Subcutaneous abdominal adipose tissue (tissue), 5 donors: ENCODE results near the gene ELMO3.
A peak's percentile ranks its signal among the peaks of the same experiment; 100 is the strongest.

Experiments used
- H3K27ac ChIP-seq: one replicate; pipeline ENCODE4 v1.7.0; 2013; ENCODE audit warnings: low read depth, mild to moderate bottlenecking, inconsistent platforms, low read length, moderate library complexity
- H3K27me3 ChIP-seq, 5 donors: one replicate each; pipeline ENCODE4 v1.7.0; 2013; ENCODE audit warnings: low read length in 5 of 5, inconsistent platforms in 1 of 5; ENCODE audit not compliant: control insufficient read depth in 5 of 5, insufficient read depth in 4 of 5
- H3K36me3 ChIP-seq, 5 donors: one replicate each; pipeline ENCODE4 v1.7.0; 2013; ENCODE audit warnings: low read length in 5 of 5; ENCODE audit not compliant: control insufficient read depth in 5 of 5, insufficient read depth in 5 of 5
- H3K4me1 ChIP-seq, 5 donors: one replicate each; pipeline ENCODE4 v1.7.0; 2013; ENCODE audit warnings: low read length in 5 of 5, mild to moderate bottlenecking in 3 of 5, moderate library complexity in 1 of 5; ENCODE audit not compliant: control insufficient read depth in 5 of 5, insufficient read depth in 5 of 5
- H3K4me3 ChIP-seq, 5 donors: one replicate each; pipeline ENCODE4 v1.7.0; 2013; ENCODE audit warnings: low read length in 5 of 5, low read depth in 1 of 5
- H3K9ac ChIP-seq, 5 donors: one replicate each; pipeline ENCODE4 v1.7.0; 2013; ENCODE audit warnings: low read length in 5 of 5, mild to moderate bottlenecking in 4 of 5, moderate library complexity in 3 of 5
- H3K9me3 ChIP-seq, 5 donors: one replicate each; pipeline ENCODE4 v1.7.0; 2013; ENCODE audit warnings: low read length in 5 of 5; ENCODE audit not compliant: control insufficient read depth in 5 of 5
- donor health status: healthy.
- donor health status: healthy.
- donor health status: healthy.
- donor health status: healthy.
- donor health status: healthy.

The ELMO3 gene

DNA sequence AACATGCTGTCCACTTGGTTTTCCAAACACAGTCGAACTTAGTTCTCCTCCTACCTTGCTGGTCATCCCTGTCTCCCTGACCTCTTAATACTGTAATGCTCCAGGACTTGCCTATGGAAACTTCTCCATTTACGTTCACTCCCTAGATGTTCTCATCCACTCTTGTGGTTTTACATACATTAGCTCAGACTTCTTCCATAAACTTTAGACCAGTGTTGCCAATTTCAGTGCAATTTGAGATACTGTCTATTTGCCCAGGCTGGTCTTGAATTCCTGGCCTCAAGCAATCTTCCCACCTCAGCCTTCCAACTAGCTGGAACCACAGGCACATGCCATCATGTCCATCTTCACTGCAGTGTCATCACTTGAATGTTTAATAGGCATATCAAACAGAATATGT lies 16.6 kb upstream of the ELMO3 start:
- Histone ChIP-seq H3K36me3 (peaks cover 0 to 3% (median 0%) of the 10 kb centered on the region in 5 donors), H3K27ac (no peak overlapping the region), H3K4me1 (peaks cover 3 to 52% (median 42%) of the 10 kb centered on the region in 5 donors), H3K9ac (no peak overlapping the region), H3K4me3 (no peak overlapping the region), H3K9me3 (no peaks in the 10 kb centered on the region), H3K27me3 (no peaks in the 10 kb centered on the region)

DNA sequence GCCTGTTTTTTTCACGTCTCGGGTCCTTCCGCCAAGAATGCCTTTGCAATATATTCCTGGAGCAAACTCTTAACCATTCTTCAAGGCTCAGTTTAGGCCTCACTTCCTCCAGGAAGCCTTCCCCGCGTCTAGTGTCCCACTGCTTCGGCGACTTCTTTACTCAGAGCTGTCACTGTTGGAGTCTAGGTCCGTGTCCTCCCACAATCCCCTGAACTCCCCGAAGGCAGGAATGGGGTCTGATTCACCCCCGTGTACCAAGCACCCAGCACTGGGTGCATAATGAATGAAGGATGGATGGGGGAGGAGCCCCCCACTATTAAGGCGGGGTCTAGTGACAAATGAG lies 15.7 kb upstream of the ELMO3 start:
- peak overlapping the region in 4 of 5 donors; percentile 64 to 80 (median 78) for H3K4me3 ChIP-seq
- H3K9me3 ChIP-seq, result no peaks in the 10 kb centered on the region
- H3K27me3 ChIP-seq, result no peaks in the 10 kb centered on the region
- H3K27ac ChIP-seq, result peak overlapping the region; percentile 11
- H3K36me3 ChIP-seq, result peaks cover 0 to 3% (median 0%) of the 10 kb centered on the region in 5 donors
- H3K9ac ChIP-seq, result no peak overlapping the region
- H3K4me1 ChIP-seq, result peaks cover 3 to 46% (median 36%) of the 10 kb centered on the region in 5 donors

DNA sequence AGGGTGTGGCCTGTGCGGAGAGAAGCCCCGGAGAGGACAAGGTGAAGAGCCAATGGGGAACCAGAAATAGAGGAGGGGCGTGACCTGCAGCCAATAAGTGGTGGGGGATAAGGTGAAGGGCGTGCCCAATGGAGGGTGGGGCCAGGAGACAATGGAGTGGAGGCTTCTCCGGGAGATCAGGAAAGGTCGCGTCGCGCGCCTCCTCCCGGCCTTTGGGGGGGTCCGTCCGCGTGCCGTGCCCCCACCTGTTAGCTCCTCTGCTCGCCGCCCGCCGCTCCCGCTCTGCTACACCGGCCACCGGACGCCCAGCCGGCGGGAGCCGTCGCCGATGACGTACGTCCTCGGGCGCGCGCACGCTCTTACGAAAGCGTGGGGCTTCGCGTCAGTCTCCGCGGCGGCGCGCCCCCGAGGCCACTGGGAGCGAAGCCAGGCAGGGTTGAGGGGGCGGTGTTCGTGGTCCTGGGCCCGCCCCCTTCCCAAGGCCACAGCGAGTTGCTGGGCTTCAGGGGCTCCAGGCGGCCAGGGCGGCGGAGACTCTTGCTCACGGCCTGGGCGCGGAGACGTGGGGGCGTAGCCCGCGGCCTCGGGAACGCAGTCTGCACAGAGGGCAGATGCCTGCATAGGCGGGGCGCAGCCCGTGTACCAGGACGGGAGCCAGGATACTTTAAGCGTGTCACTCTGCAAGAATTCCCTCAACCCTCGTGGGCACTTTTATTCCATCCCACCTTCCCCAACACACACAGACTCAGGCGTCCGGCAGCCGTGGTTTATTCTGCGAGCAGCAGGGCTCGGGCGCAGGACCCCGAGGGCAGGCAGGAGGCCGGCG lies 15.1 kb upstream of the ELMO3 start, which contains the start of gene MATCAP1:
MATCAP1 (minus strand) TSS at position 337 of the 826 bp plus-strand sequence. CDS start 3,353 bp downstream, outside the sequence.
- peak within 1 kb of the TSS in 4 of 5 donors; percentile 77 to 91 (median 90) for H3K9ac ChIP-seq
- peak within 1 kb of the TSS; percentile 89 for H3K27ac ChIP-seq

DNA sequence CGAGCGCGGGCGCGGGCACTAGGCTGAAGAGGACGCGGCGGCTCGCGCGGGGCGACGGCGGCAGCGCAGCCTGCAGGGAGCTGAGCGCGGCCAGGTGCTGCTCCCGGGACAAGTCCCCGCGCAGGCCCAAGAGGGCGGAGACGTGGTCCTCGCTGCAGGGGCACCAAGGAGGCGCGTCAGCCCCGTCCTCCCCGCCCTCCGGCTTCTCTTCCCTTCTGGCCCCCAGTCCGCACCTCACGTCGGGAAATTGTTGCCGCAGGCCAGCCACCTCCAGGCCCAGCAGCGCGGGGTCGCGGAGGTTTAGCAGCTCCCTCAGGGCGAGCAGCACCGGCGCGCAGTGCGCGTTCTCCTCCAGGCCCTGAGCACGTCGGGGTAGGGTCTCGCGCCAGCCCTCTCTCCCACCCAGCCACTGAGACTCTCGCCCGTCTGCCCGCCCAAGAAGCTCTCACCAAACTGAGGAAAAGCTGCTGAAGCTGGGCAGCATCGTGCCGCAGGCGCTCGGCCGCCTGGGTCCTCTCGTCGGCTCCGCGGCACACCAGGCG lies 14.4 kb upstream of the ELMO3 start:
- Histone ChIP-seq H3K4me1 (peaks cover 3 to 43% (median 35%) of the 10 kb centered on the region in 5 donors), H3K27ac (peak overlapping the region; percentile 89), H3K36me3 (peaks cover 0 to 3% (median 0%) of the 10 kb centered on the region in 5 donors), H3K4me3 (peak overlapping the region in 4 of 5 donors; percentile 77 to 84 (median 80)), H3K9ac (peak overlapping the region in 3 of 5 donors; percentile 68 to 91 (median 77)), H3K27me3 (no peaks in the 10 kb centered on the region), H3K9me3 (no peaks in the 10 kb centered on the region)

More for the DNA sequence above, 15.1 kb upstream of the ELMO3 start, which contains the start of gene MATCAP1:
- peak within 1 kb of the TSS; percentile 64 to 84 (median 80) for H3K4me3 ChIP-seq
- H3K4me1 ChIP-seq, result peaks cover 3 to 42% (median 33%) of the 10 kb centered on the region in 5 donors
- H3K9me3 ChIP-seq, result no peaks in the 10 kb centered on the region
- H3K27me3 ChIP-seq, result no peaks in the 10 kb centered on the region
- peaks cover 0 to 3% (median 0%) of the 10 kb centered on the region in 5 donors for H3K36me3 ChIP-seq

DNA sequence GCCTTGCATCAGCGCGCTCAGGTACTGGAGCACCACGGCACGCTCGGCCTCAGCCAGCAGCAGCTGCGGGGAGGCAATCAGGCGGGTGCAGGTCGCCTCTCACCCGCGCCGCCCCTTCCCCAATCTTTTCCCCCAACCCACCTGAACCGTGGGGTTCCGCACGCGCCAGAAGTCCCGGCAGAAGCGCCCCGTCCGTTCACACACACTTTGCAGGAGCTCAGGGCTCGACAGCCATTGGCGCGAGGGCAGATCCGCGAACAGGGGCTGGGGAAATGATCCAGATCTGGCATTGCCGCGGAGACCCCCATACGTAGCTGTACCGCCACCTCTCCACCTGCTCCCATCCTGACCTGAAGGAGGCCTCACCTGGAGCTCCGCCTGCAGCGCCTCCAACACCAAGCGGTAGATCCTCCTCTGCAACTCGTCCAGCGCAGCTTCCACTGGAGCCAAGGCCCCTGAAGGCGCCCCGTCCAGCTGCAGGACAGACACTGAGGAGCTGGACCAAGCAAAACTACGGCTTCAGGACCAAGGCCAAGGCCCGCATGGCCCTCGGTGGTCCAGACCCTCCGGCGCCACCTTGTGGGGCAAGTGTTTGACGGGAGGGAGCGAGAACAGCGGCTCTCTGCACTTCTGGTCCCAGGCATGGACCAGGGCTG lies 13.8 kb upstream of the ELMO3 start:
- Histone ChIP-seq H3K9me3 (no peaks in the 10 kb centered on the region), H3K27me3 (no peaks in the 10 kb centered on the region), H3K36me3 (peaks cover 0 to 3% (median 0%) of the 10 kb centered on the region in 5 donors), H3K9ac (peak overlapping the region in 1 of 5 donors; percentile 37), H3K27ac (no peak overlapping the region), H3K4me1 (peaks cover 3 to 45% (median 35%) of the 10 kb centered on the region in 5 donors), H3K4me3 (peak overlapping the region in 4 of 5 donors; percentile 6 to 84 (median 80))

DNA sequence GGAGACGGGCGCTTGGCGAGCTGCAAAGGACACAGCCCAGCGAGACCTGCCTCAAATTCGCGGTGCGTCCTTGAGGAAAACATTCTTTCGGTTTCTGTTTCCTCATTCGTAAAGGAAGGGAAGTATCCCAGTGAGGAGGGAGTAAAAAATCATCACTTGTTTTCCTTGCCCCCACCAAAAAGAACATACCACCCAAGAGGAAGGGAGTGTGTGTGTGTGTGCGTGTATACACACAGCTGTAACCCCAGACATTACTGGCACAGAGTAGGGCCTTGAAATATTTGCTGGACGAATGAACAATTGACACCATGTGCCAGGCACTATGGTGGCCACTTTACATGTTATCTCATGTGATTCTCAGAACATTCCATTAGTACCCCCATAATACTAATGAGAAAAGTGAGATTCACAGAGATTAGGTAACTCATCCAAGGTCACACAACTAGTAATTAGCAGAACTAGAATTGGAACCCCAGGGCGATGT lies 13.2 kb upstream of the ELMO3 start:
- no peak overlapping the region for H3K27ac ChIP-seq
- peaks cover 4 to 50% (median 35%) of the 10 kb centered on the region in 5 donors for H3K4me1 ChIP-seq
- H3K27me3 ChIP-seq, result no peaks in the 10 kb centered on the region
- peaks cover 0 to 3% (median 0%) of the 10 kb centered on the region in 5 donors for H3K36me3 ChIP-seq
- H3K4me3 ChIP-seq, result peak overlapping the region in 3 of 5 donors; percentile 0 to 80 (median 80)
- no peaks in the 10 kb centered on the region for H3K9me3 ChIP-seq
- peak overlapping the region in 1 of 5 donors; percentile 37 for H3K9ac ChIP-seq

DNA sequence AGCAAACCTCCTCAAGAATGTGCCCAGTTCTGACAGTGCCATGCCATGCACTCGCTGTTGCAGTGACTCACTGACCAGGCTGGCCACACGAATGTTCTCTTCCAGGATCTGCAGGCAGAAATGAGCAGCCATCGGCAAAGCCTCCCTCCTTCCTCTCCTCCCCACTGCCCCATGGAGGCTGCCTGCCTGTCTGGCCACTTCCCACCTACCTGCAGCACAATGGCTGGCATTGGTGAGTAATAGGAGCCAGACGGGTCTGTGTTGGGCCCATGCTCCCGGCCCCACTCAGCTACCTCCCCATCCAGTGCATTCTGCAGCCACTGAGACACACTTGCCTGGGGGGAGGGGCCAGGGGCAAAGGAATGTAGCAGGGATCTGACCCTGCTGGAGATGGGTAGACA lies 12.4 kb upstream of the ELMO3 start:
- no peaks in the 10 kb centered on the region for H3K9me3 ChIP-seq
- no peak overlapping the region for H3K4me3 ChIP-seq
- H3K4me1 ChIP-seq, result peaks cover 3 to 52% (median 30%) of the 10 kb centered on the region in 5 donors
- H3K27me3 ChIP-seq, result no peaks in the 10 kb centered on the region
- H3K36me3 ChIP-seq, result peaks cover 0 to 3% (median 0%) of the 10 kb centered on the region in 5 donors
- H3K27ac ChIP-seq, result no peak overlapping the region
- H3K9ac ChIP-seq, result no peak overlapping the region

DNA sequence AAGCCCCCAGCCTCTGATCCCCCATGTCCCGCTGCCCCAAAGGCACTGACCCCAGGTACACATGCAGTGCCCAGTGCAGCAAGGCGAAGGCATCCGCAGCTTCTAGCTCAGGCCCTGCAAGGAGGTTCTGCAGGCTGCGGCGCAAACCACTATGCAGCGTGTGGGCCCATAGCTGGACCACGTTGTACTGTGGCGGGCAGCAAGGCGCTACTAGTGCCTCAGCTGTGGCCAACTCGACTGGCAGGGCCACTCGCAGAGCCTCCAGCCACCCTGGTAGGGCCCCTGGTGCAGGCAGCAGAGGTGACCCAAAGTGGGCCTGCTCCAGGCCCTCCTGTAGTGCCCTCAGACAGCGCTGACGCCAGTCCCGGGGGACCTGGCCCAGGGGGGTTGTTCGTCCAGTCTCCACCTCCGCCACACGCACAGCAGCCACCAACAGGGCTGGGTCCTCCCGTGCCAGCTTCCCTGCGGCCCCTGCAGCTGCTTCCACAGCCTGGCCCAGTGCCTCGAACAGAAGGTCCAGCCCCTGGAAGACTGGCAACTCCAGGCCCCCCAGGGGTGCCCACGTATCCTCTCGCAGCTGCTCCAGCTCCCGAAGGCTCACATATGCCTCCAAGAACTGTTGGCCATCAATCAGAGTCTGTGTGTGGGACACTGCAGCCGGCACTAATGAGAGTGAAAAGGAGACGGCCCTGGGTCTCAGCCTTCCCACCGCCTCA lies 11.6 kb upstream of the ELMO3 start:
- peaks cover 0 to 3% (median 0%) of the 10 kb centered on the region in 5 donors for H3K36me3 ChIP-seq
- no peaks in the 10 kb centered on the region for H3K27me3 ChIP-seq
- no peak overlapping the region for H3K4me3 ChIP-seq
- H3K4me1 ChIP-seq, result peaks cover 5 to 55% (median 33%) of the 10 kb centered on the region in 5 donors
- H3K27ac ChIP-seq, result no peak overlapping the region
- no peak overlapping the region for H3K9ac ChIP-seq
- H3K9me3 ChIP-seq, result no peaks in the 10 kb centered on the region

DNA sequence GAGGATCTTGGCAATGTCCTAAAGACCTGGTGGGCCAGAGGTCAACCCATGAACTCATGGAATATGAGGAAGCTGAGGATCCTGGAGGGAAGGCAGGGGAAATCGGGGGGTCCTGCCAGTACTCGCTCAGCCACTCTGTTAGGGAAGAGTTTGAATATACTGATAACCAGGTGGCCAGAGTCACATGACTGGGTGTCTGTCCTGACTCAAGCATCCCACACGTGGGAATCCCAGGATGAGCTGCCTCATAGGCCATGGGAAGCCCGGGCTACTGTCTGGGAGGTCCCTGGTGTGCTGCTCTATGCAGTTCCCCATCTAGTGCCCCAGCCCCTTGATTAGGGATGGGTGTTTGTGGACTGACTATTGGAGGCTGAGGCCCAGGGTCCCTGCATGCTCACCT lies 10.6 kb upstream of the ELMO3 start:
- Histone ChIP-seq H3K27me3 (no peaks in the 10 kb centered on the region), H3K4me1 (peaks cover 13 to 60% (median 37%) of the 10 kb centered on the region in 5 donors), H3K9me3 (no peaks in the 10 kb centered on the region), H3K36me3 (peaks cover 0 to 3% (median 0%) of the 10 kb centered on the region in 5 donors), H3K4me3 (no peak overlapping the region), H3K27ac (no peak overlapping the region), H3K9ac (no peak overlapping the region)
